ENCODE data around the gene RPL35.

The RPL35 gene

GRCh38 chr9:124861342-124862229 lies at the start of gene RPL35, which contains the start of gene ARPC5L:
Gene RPL35 (minus strand): TSS chr9:124861957. CDS start chr9:124861912, 45 bp downstream.
Gene ARPC5L (plus strand): TSS chr9:124862130. CDS start chr9:124869291, 7,161 bp downstream.
- DNase-seq = peak; percentile 89 to 98 (median 97)

GRCh38 chr9:124908098-124908497 lies 46.3 kb upstream of the RPL35 start:
- DNase-seq = no peak

GRCh38 chr9:124906966-124907365 lies 45.2 kb upstream of the RPL35 start:
- DNase-seq = no peak

GRCh38 chr9:124899845-124900244 lies 38.1 kb upstream of the RPL35 start:
- no peak for DNase-seq

- DNase-seq = no peak
Measured at GRCh38 chr9:124897570-124898460, 36.1 kb upstream of the RPL35 start.

- peak in 1 of 3 experiments; percentile 45 for DNase-seq
Measured at GRCh38 chr9:124894741-124895170, 33.0 kb upstream of the RPL35 start.

- DNase-seq = no peak
Measured at GRCh38 chr9:124894035-124894740, 32.4 kb upstream of the RPL35 start.

- no peak for DNase-seq
Measured at GRCh38 chr9:124890179-124890578, 28.4 kb upstream of the RPL35 start.

- no peak for DNase-seq
Measured at GRCh38 chr9:124889006-124889405, 27.2 kb upstream of the RPL35 start.

- no peak for DNase-seq
Measured at GRCh38 chr9:124887832-124888231, 26.1 kb upstream of the RPL35 start.

- DNase-seq = no peak
Measured at GRCh38 chr9:124886866-124887492, 25.2 kb upstream of the RPL35 start.

- no peak for DNase-seq
Measured at GRCh38 chr9:124886461-124886860, 24.7 kb upstream of the RPL35 start.

- no peak for DNase-seq
Measured at GRCh38 chr9:124885551-124885950, 23.8 kb upstream of the RPL35 start.

GRCh38 chr9:124884376-124884775 lies 22.6 kb upstream of the RPL35 start:
- no peak for DNase-seq

- no peak for DNase-seq
Measured at GRCh38 chr9:124882231-124882630, 20.5 kb upstream of the RPL35 start.

GRCh38 chr9:124881138-124881743 lies 19.5 kb upstream of the RPL35 start:
- no peak for DNase-seq

- DNase-seq = no peak
Measured at GRCh38 chr9:124880501-124880900, 18.7 kb upstream of the RPL35 start.

GRCh38 chr9:124879226-124879625 lies 17.5 kb upstream of the RPL35 start:
- no peak for DNase-seq

GRCh38 chr9:124878518-124878917 lies 16.8 kb upstream of the RPL35 start:
- no peak for DNase-seq

- no peak for DNase-seq
Measured at GRCh38 chr9:124878021-124878420, 16.3 kb upstream of the RPL35 start.

GRCh38 chr9:124877021-124877782 lies 15.4 kb upstream of the RPL35 start:
- DNase-seq = no peak

Measured in NCI-H1417 (cell line).